Activated T-helper 17 cell treated with anti-CD3 and anti-CD28 coated beads, Interleukin-2, amount 50 U/mL, for 72 hours (primary cell): ENCODE data around the gene CD320. TPM values are rescaled to one million over a fixed set of nuclear protein-coding genes. Genes with fewer than 3 reads are reported as not detected.

Source experiments
- ATAC-seq: fragments of 150-1000 bp; cut with Tn5 transposase; replicated peaks from 2 replicates; pipeline ENCODE4 v1.10.0; 2021; ENCODE audit warnings: mild to moderate bottlenecking, moderate library complexity
- H3K27ac Mint-ChIP-seq: one replicate; pipeline ENCODE4 v1.8.0; 2022; ENCODE audit warnings: mixed read lengths
- H3K27me3 Mint-ChIP-seq: one replicate; pipeline ENCODE4 v1.8.0; 2022; ENCODE audit warnings: mixed read lengths
- H3K36me3 Mint-ChIP-seq: one replicate; pipeline ENCODE4 v1.8.0; 2022; ENCODE audit warnings: low read depth, mild to moderate bottlenecking, mixed read lengths
- H3K4me1 Mint-ChIP-seq: one replicate; pipeline ENCODE4 v1.8.0; 2022; ENCODE audit warnings: mixed read lengths
- H3K4me3 Mint-ChIP-seq: one replicate; pipeline ENCODE4 v1.8.0; 2022; ENCODE audit warnings: mild to moderate bottlenecking, mixed read lengths
- H3K9me3 Mint-ChIP-seq: one replicate; pipeline ENCODE4 v1.8.0; 2022; ENCODE audit warnings: mixed read lengths
- total RNA-seq, 2 donors: library from RNA; stranded (reverse); gene quantifications; one replicate each; pipeline ENCODE4 v1.2.3, GENCODE V29; 2022

Gene CD320
- total RNA-seq, 2 donors from 2014 or later = 49.0 to 87.8 TPM

DNA sequence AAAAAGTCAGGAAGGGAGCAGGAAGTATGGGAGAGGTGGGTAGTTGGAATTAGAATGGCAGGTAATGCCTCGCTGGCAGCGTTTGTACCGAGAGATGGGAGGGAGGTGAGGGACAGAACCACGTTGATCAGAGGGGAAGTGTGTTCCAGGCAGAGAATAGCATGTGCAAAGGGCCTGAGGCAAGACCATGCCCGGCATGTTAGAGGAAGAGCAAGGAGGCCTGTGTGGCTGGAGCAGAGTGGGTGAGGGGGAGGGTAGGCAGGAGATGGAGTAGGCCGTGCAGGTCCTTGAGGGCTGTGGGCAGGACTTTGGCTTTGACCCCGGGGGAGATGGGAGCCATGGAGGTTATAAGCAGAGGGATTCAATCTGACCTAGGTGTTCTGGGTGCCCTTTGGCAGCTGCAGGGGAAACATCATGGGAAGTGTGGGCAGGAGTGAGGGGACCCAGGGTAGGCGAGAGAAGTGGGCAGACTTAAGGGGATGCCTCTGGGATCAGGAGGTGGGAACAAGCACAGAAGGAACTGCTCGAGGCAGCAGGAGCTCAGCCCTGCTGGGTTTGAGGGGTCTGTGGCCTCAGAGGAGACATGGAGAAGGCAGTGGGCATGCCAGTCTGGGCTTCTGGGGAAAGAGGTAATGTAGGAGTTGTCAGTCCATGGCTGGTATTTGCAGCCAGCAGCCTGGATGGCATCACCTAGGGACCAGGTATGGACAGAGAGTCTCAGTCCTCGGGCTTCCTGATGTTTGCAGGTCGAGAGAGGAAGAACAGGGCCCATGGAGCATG, 48.8 kb downstream of the CD320 start:
- H3K36me3 Mint-ChIP-seq = peaks cover 36% of the 10 kb centered on the region

DNA sequence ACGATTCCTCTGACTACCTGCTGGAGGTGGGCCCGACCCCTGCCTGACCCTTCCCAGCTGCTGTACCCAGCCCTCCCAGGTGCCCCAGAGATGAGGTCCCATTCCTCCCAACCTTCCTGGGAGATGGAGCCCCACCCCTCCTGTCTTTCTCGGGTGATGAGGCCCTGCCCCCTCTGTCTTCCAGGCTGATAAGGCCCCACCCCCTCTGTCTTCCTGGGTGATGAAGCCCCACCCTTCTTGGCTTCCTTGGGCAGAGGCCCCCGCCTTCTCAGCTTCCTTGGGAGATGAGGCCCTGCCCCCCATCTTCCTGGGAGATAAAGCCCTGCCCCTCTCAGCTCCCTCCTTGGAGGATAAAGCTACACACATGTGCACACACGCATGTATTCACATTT, 51.1 kb downstream of the CD320 start:
- no peak for ATAC-seq
- H3K27me3 Mint-ChIP-seq = no peaks in the 10 kb centered on the region
- peaks cover 10% of the 10 kb centered on the region for H3K4me1 Mint-ChIP-seq
- H3K4me3 Mint-ChIP-seq = no peak overlapping the region
- peaks cover 42% of the 10 kb centered on the region for H3K36me3 Mint-ChIP-seq
- H3K27ac Mint-ChIP-seq = no peak overlapping the region
- H3K9me3 Mint-ChIP-seq = no peaks in the 10 kb centered on the region

More for the DNA sequence above, 48.8 kb downstream of the CD320 start:
- H3K27ac Mint-ChIP-seq = peak overlapping the region; percentile 29
- no peaks in the 10 kb centered on the region for H3K27me3 Mint-ChIP-seq
- peaks cover 6% of the 10 kb centered on the region for H3K4me1 Mint-ChIP-seq
- H3K9me3 Mint-ChIP-seq = no peaks in the 10 kb centered on the region
- H3K4me3 Mint-ChIP-seq = no peak overlapping the region
- ATAC-seq = no peak

DNA sequence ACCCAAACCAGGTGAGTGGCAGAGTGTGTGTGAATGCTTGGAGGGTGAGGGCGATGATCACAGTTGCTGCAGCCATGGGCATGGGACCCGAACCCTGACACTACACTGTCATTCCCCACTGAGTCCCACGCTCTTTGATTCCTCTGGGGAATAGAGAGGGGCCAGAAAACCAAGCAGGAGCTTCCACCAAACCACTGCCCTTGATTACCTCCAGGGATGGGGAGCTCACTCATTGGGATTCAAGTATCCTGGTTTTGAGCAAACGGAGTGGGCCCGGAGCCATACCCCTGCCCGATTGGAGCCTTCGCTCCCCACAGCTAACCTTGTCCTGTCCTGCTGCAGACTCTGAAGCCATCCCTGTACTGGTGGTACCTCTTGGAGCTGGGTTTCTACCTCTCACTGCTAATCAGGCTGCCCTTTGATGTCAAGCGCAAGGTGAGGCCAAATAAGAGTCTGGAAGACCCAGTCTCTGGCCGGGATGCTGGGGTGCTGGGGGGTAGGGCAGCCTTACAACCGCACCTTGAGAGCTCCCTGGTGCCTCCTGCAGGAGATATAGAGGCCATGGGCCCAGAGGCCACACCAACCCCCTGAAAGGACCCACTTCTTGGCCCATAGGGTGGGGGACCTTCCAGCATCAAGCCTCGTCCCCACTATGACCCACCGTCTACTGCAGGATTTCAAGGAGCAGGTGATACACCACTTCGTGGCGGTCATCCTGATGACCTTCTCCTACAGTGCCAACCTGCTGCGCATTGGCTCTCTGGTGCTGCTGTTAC, 51.7 kb downstream of the CD320 start:
- no peak for ATAC-seq
- no peaks in the 10 kb centered on the region for H3K9me3 Mint-ChIP-seq
- H3K36me3 Mint-ChIP-seq = peaks cover 41% of the 10 kb centered on the region
- H3K27ac Mint-ChIP-seq = no peak overlapping the region
- no peaks in the 10 kb centered on the region for H3K27me3 Mint-ChIP-seq
- peaks cover 10% of the 10 kb centered on the region for H3K4me1 Mint-ChIP-seq
- no peak overlapping the region for H3K4me3 Mint-ChIP-seq

DNA sequence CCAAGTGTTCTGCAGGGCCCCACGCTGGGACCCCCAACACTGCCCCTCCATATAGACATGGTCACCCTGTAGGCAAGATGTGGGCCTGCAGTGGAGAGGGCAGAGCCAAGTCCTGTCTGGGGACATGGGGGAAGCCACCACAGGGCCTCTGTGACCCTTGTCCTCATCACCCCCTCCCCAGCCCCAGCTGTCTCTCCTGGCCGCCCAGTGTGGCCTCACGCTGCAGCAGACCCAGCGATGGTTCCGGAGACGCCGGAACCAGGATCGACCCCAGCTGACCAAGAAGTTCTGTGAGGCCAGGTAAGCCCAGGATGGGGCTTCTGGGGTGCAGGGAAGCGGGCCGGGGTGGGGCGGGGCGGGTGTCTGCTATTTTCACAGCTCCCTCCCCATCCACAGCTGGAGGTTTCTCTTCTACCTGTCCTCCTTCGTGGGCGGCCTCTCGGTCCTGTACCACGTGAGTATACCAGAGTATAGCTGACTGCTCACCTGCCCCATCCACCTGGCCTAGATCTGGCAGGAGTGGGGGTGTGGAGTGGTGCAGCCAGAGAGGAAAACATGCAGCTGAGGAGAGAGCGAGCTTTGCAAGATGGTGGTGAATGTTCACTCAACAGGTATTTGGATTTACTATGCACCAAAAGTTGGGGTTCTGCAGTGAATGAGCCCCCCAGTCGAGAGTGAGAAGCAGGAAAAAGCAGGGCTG, 52.6 kb downstream of the CD320 start:
- peaks cover 10% of the 10 kb centered on the region for H3K4me1 Mint-ChIP-seq
- H3K27ac Mint-ChIP-seq = no peak overlapping the region
- no peak for ATAC-seq
- H3K9me3 Mint-ChIP-seq = no peaks in the 10 kb centered on the region
- H3K36me3 Mint-ChIP-seq = peaks cover 36% of the 10 kb centered on the region
- H3K4me3 Mint-ChIP-seq = no peak overlapping the region
- no peaks in the 10 kb centered on the region for H3K27me3 Mint-ChIP-seq

DNA sequence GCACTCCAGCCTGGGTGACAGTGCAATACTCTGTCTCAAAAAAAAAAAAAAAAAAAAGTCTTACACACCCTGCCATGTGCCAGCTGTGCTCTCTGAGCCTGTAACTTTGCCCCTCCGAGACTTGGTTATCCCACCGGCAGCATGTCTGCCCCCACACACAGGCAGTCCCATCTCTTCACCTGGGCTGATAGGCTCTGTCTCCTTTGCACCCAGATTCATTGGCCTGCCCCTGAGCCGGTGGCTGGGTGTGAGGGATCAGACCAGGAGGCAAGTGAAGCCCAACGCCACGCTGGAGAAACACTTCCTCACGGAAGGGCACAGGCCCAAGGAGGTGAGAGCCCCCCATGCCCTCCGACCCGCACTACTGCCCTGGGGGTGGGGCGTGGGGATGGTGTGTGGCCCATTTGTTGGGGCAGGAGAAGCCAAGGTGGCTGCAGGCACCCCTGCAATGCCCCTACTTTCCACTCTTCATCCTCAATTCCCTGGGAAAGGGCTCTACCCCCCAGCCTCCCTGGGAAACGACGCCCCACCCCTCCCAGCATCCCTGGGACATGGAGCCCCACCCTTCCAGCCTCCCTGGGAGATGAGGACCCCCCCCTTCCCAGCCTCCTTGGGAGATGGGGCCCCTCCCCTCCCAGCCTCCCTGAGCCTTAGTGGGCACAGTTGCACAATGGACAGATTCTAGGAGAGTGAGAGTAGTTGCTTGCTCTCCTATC, 53.7 kb downstream of the CD320 start:
- H3K27me3 Mint-ChIP-seq = no peaks in the 10 kb centered on the region
- peaks cover 31% of the 10 kb centered on the region for H3K36me3 Mint-ChIP-seq
- no peak overlapping the region for H3K4me3 Mint-ChIP-seq
- no peak overlapping the region for H3K27ac Mint-ChIP-seq
- no peaks in the 10 kb centered on the region for H3K9me3 Mint-ChIP-seq
- no peak for ATAC-seq
- peaks cover 6% of the 10 kb centered on the region for H3K4me1 Mint-ChIP-seq

DNA sequence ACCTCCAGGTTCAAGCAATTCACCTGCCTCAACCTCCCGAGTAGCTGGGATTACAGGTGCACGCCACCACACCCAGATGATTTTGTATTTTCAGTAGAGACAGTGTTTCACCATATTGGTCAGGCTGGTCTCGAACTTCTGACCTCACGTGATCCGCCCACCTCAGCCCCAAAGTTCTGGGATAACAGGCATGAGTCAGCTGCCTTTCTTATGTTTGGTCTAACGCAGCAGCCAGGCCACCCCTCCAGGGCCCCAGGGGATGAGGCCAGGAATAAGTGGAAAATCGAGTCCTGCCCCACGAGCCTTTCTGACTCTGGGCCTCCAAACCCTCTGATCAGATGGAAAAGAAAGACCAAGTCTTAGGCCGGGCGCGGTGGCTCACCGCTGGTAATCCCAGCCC, 54.5 kb downstream of the CD320 start:
- Mint-ChIP-seq H3K9me3 (no peaks in the 10 kb centered on the region), H3K36me3 (peaks cover 25% of the 10 kb centered on the region), H3K4me1 (peaks cover 10% of the 10 kb centered on the region), H3K27ac (no peak overlapping the region), H3K27me3 (no peaks in the 10 kb centered on the region), H3K4me3 (no peak overlapping the region)
- ATAC-seq = no peak

DNA sequence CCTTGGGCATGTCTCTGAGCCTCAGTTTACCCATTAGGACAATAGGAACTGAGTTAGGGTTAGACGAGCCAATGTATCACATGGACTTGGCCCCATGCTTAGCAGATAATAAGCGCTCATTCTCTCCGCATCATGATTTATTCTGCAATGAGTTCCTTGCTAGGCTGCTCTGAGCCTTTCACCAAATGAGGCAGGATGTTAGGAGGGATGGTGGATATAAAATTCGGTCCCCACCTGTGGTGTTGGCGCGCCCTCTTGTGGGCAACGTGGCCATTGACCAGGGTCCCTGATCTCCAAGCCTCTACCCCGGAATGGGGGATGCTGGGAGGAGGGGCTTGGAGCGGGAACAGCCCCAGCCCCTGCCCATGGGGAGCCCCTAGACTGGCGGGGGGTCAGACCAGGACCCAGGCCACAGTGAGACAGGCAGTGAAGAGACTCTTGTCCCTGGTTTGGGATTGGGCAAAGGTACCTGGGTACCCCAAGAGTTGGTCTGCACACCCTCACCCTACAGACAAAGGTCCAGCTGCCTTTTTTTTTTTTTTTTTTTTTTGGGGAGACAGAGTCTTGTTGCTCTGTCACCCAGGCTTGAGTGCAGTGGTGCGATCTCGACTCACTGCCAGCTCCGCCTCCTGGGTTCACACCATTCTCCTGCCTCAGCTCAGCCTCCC, 55.1 kb downstream of the CD320 start:
- H3K36me3 Mint-ChIP-seq = peaks cover 23% of the 10 kb centered on the region
- H3K9me3 Mint-ChIP-seq = no peaks in the 10 kb centered on the region
- no peak overlapping the region for H3K27ac Mint-ChIP-seq
- H3K4me3 Mint-ChIP-seq = no peak overlapping the region
- peaks cover 13% of the 10 kb centered on the region for H3K4me1 Mint-ChIP-seq
- peak; percentile 91 for ATAC-seq
- no peaks in the 10 kb centered on the region for H3K27me3 Mint-ChIP-seq

Other genes starting within 250 kb of the CD320 start
- under 1 TPM in 1 of 2 donors, not detected in 1; 0.05 TPM for gene FBN3, start 158.8 kb downstream of the CD320 start, total RNA-seq
- gene CERS4, start 99.0 kb downstream of the CD320 start, total RNA-seq = 10 to 100 TPM; 14.7 to 33.0 TPM
- gene NDUFA7, start 13.0 kb upstream of the CD320 start, total RNA-seq = 10 to 100 TPM; 42.6 to 51.3 TPM
- 1,000 to 10,000 TPM; 2,364 to 2,621 TPM for gene RPS28, start 13.1 kb upstream of the CD320 start, total RNA-seq
- 1 to 10 TPM; 1.4 to 6.3 TPM for gene KANK3, start 34.9 kb upstream of the CD320 start, total RNA-seq
- 100 to 1,000 TPM in 1 of 2 donors, 1 to 10 TPM in 1; 4.8 to 120 TPM for gene ANGPTL4, start 55.8 kb upstream of the CD320 start, total RNA-seq
- gene RAB11B, start 82.0 kb upstream of the CD320 start, total RNA-seq = 10 to 100 TPM; 79.0 to 81.1 TPM
- 10 to 100 TPM; 10.6 to 15.5 TPM for gene MARCHF2, start 104.9 kb upstream of the CD320 start, total RNA-seq
- gene HNRNPM, start 136.6 kb upstream of the CD320 start, total RNA-seq = 100 to 1,000 TPM; 155 to 289 TPM
- 1 to 10 TPM; 1.1 to 2.9 TPM for gene PRAM1, start 194.3 kb upstream of the CD320 start, total RNA-seq
- 10 to 100 TPM; 18.4 to 19.1 TPM for gene ZNF414, start 205.8 kb upstream of the CD320 start, total RNA-seq